Astrocyte (in vitro differentiated cells and primary cell): Measurements from ENCODE around the gene GPATCH3.

Experiments used
- CTCF ChIP-seq: IDR thresholded peaks from 2 replicates; pipeline ENCODE4 v1.5.1; 2011; ENCODE audit warnings: low read depth, mild to moderate bottlenecking, inconsistent platforms, low read length, moderate library complexity; ENCODE audit not compliant: insufficient read depth
- EZH2 ChIP-seq: IDR thresholded peaks from 2 replicates; pipeline ENCODE4 v1.6.1; 2012; ENCODE audit warnings: mild to moderate bottlenecking, low read length, inconsistent platforms; ENCODE audit not compliant: insufficient read depth

DNA sequence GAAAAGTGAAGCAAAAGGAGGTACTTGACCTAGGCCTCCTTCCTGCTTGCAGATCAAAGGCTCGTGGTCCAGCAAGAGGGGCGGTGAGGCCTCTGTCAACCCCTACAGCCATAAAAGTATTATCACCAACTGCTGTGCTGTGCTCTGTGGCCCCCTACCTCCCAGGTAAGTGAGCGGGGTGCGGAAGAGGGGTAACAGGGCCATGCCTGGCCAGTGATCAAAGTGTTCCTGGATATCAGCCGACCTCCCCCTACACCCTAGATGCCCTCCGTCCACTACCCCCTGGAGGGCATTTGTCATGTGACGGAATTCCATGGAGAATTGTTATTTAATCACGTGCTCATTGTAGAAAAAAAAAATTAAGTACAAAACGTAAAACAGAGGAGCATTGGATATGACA lies 47.6 kb downstream of the GPATCH3 start:
- TF ChIP-seq CTCF = no peak
- TF ChIP-seq EZH2 = no peak
